Neural progenitor cell (in vitro differentiated cells): ENCODE measurements around the gene PSKH1. TPM values are rescaled to one million over a fixed set of nuclear protein-coding genes. Genes with fewer than 3 reads are reported as not detected.
A peak's percentile ranks its signal among the peaks of the same experiment; 100 is the strongest.

Experiments used
- DNase-seq: peaks from one replicate; pipeline ENCODE4 v3.0.0-alpha.2; 2016; ENCODE audit warnings: low spot score
- H2AFZ ChIP-seq: fragments of 200-600 bp; sonication (generic); replicated peaks from 2 replicates; pipeline ENCODE4 v1.6.1; 2016; ENCODE audit warnings: antibody characterized with exemption
- H3F3A ChIP-seq: fragments of 200-600 bp; sonication (generic); 2 replicates; pipeline ENCODE4 v1.6.1; 2016; ENCODE audit warnings: antibody characterized with exemption, low read depth
- H3K27ac ChIP-seq: fragments of 200-600 bp; sonication (generic); 2 replicates; pipeline ENCODE4 v1.5.1; 2016; ENCODE audit warnings: mild to moderate bottlenecking
- H3K27me3 ChIP-seq: fragments of 200-600 bp; sonication (generic); 2 replicates; pipeline ENCODE4 v1.6.1; 2016; ENCODE audit warnings: mild to moderate bottlenecking, moderate library complexity
- H3K36me3 ChIP-seq: fragments of 200-600 bp; sonication (generic); 2 replicates; pipeline ENCODE4 v1.5.1; 2016
- H3K4me1 ChIP-seq: fragments of 200-600 bp; sonication (generic); 2 replicates; pipeline ENCODE4 v1.6.1; 2016; ENCODE audit warnings: mixed run types
- H3K4me2 ChIP-seq: fragments of 200-600 bp; sonication (generic); 2 replicates; pipeline ENCODE4 v1.6.1; 2016
- H3K4me3 ChIP-seq: fragments of 200-600 bp; sonication (generic); 2 replicates; pipeline ENCODE4 v1.5.1; 2016
- H3K79me2 ChIP-seq: fragments of 200-600 bp; sonication (generic); 2 replicates; pipeline ENCODE4 v1.6.1; 2016; ENCODE audit warnings: low read depth
- H3K9ac ChIP-seq: fragments of 200-600 bp; sonication (generic); 2 replicates; pipeline ENCODE4 v1.6.1; 2016
- H3K9me3 ChIP-seq: fragments of 200-600 bp; sonication (generic); 2 replicates; pipeline ENCODE4 v1.5.1; 2016; ENCODE audit warnings: low read depth
- H4K20me1 ChIP-seq: fragments of 200-600 bp; sonication (generic); 2 replicates; pipeline ENCODE4 v1.6.1; 2016; ENCODE audit warnings: low read depth
- H3K27ac Mint-ChIP-seq: 3 replicates; pipeline ENCODE4 v1.8.0; 2021; ENCODE audit warnings: mixed read lengths
- H3K27me3 Mint-ChIP-seq: 2 replicates; pipeline ENCODE4 v1.8.0; 2022; ENCODE audit warnings: low read depth, mild to moderate bottlenecking, inconsistent platforms, moderate library complexity, mixed read lengths; ENCODE audit not compliant: insufficient read depth
- H3K36me3 Mint-ChIP-seq: 3 replicates; pipeline ENCODE4 v1.8.0; 2021; ENCODE audit warnings: mixed read lengths
- H3K4me1 Mint-ChIP-seq: 3 replicates; pipeline ENCODE4 v1.8.0; 2021; ENCODE audit warnings: mixed read lengths
- H3K4me3 Mint-ChIP-seq: 3 replicates; pipeline ENCODE4 v1.8.0; 2021; ENCODE audit warnings: mild to moderate bottlenecking, moderate library complexity, mixed read lengths
- H3K9me3 Mint-ChIP-seq: 3 replicates; pipeline ENCODE4 v1.8.0; 2020; ENCODE audit warnings: mixed read lengths
- EZH2 ChIP-seq: fragments of 200-600 bp; sonication (generic); IDR thresholded peaks from 2 replicates; pipeline ENCODE4 v1.6.1; 2017; ENCODE audit warnings: antibody characterized with exemption, mild to moderate bottlenecking, moderate library complexity
- EZH2phosphoT487 ChIP-seq: fragments of 200-600 bp; sonication (generic); IDR thresholded peaks from 2 replicates; pipeline ENCODE4 v1.6.1; 2017; ENCODE audit warnings: antibody characterized with exemption
- total RNA-seq: library from RNA; depleted of rRNA; stranded (reverse); fragments of >200 nt; gene quantifications from 2 replicates; pipeline ENCODE4 v1.2.3, GENCODE V29; 2015; ENCODE audit warnings: low replicate concordance
- TF ChIP-seq, protein P1 (sequence below): fragments of 200-600 bp; sonication (generic); IDR thresholded peaks from 2 replicates; pipeline ENCODE4 v1.5.1; 2017; ENCODE audit warnings: antibody characterized with exemption, mild to moderate bottlenecking

PSKH1 gene
- total RNA-seq, 1 donor from 2014 or later: 13.1 TPM

- Histone ChIP-seq H3K4me1 (peaks cover 14% of the 10 kb centered on the region), H3K27ac (no peak overlapping the region), H3K9me3 (no peaks in the 10 kb centered on the region), H3K4me2 (peak overlapping the region; percentile 86), H2AFZ (peak overlapping the region; percentile 67), H3K79me2 (no peaks in the 10 kb centered on the region), H3K4me3 (peak overlapping the region; percentile 55), H3F3A (peaks cover 24% of the 10 kb centered on the region), H3K36me3 (no peaks in the 10 kb centered on the region), H3K27me3 (peaks cover 20% of the 10 kb centered on the region), H3K9ac (peak overlapping the region; percentile 16), H4K20me1 (peaks cover 5% of the 10 kb centered on the region)
- TF ChIP-seq EZH2phosphoT487 (no peak), EZH2 (no peak)
- TF ChIP-seq, protein P1, sequence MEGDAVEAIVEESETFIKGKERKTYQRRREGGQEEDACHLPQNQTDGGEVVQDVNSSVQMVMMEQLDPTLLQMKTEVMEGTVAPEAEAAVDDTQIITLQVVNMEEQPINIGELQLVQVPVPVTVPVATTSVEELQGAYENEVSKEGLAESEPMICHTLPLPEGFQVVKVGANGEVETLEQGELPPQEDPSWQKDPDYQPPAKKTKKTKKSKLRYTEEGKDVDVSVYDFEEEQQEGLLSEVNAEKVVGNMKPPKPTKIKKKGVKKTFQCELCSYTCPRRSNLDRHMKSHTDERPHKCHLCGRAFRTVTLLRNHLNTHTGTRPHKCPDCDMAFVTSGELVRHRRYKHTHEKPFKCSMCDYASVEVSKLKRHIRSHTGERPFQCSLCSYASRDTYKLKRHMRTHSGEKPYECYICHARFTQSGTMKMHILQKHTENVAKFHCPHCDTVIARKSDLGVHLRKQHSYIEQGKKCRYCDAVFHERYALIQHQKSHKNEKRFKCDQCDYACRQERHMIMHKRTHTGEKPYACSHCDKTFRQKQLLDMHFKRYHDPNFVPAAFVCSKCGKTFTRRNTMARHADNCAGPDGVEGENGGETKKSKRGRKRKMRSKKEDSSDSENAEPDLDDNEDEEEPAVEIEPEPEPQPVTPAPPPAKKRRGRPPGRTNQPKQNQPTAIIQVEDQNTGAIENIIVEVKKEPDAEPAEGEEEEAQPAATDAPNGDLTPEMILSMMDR: no peak
- H3K27ac Mint-ChIP-seq: no peak overlapping the region
- H3K27me3 Mint-ChIP-seq: peaks cover 21% of the 10 kb centered on the region
- H3K36me3 Mint-ChIP-seq: no peaks in the 10 kb centered on the region
- DNase-seq: peak; percentile 65
- H3K4me1 Mint-ChIP-seq: peaks cover 18% of the 10 kb centered on the region
- peak overlapping the region; percentile 89 for H3K4me3 Mint-ChIP-seq
- no peaks in the 10 kb centered on the region for H3K9me3 Mint-ChIP-seq
These were observed 74.9 kb downstream of the PSKH1 start for GRCh38 chr16:67967958-67968399.

DNA sequence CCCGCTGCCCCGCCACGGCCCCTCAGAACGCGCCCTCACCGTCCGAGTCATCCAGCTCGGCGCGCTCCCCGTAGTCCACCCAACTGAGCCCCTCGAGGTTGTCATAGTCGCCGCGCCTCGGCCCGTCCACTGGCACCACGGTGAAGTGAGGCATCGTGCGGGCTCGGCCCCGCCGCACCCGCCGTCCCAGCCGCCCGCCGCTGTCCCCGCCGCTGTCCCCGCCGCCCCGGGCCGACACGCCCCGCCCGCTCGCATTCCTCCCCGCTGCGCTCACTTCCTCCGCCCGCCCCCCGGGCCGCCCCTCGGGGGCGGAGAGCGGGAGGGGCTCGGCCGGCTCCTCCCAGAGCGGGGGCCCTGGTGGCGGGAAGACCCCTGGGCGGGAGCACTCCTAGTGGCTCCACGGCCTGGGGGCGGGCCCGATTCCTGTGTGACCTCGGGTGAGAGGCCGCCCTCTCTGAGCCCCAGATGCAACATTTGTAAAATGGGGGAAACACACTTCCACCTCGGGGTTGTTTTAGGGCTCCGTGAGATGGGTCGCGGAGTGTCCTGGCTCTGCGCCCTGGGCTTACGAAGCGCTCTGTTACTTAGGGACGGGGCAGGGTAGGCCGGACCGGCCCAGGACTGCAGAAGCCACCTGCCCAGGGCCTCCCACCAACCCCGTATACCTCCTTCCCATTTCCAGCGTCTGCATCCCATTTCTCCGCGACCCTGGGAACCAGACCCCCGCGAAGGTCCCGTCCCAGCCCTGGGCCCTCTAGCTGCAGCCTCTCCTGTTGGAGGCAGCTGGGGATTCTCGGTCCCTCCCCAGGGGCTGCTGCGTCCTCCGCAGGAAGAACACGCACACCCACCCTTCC is 75.6 kb downstream of the PSKH1 start, which contains the start of gene SLC12A4:
Gene SLC12A4, minus strand, starts transcription at position 238 of the 854 bp plus-strand sequence. Its CDS starts 84 bp downstream, at position 154.
- Histone ChIP-seq H3K9ac (peak within 1 kb of the TSS; percentile 16), H3K27me3 (peaks cover 20% of the 10 kb centered on the region), H3K4me1 (peaks cover 14% of the 10 kb centered on the region), H3K4me3 (peak within 1 kb of the TSS; percentile 55), H3K79me2 (no peaks in the 10 kb centered on the region), H3K36me3 (no peaks in the 10 kb centered on the region), H3K27ac (no peak within 1 kb of the TSS), H3K9me3 (no peaks in the 10 kb centered on the region), H4K20me1 (peaks cover 5% of the 10 kb centered on the region), H2AFZ (peak within 1 kb of the TSS; percentile 67), H3F3A (peaks cover 24% of the 10 kb centered on the region), H3K4me2 (peak within 1 kb of the TSS; percentile 86)
- peaks cover 18% of the 10 kb centered on the region for H3K4me1 Mint-ChIP-seq
- DNase-seq: peak; percentile 80
- H3K9me3 Mint-ChIP-seq: no peaks in the 10 kb centered on the region
- H3K27ac Mint-ChIP-seq: peak within 1 kb of the TSS; percentile 3
- H3K36me3 Mint-ChIP-seq: no peaks in the 10 kb centered on the region
- TF ChIP-seq, protein P1: no peak
- TF ChIP-seq EZH2 (no peak), EZH2phosphoT487 (no peak)
- H3K4me3 Mint-ChIP-seq: peak within 1 kb of the TSS; percentile 89
- peaks cover 24% of the 10 kb centered on the region for H3K27me3 Mint-ChIP-seq

DNA sequence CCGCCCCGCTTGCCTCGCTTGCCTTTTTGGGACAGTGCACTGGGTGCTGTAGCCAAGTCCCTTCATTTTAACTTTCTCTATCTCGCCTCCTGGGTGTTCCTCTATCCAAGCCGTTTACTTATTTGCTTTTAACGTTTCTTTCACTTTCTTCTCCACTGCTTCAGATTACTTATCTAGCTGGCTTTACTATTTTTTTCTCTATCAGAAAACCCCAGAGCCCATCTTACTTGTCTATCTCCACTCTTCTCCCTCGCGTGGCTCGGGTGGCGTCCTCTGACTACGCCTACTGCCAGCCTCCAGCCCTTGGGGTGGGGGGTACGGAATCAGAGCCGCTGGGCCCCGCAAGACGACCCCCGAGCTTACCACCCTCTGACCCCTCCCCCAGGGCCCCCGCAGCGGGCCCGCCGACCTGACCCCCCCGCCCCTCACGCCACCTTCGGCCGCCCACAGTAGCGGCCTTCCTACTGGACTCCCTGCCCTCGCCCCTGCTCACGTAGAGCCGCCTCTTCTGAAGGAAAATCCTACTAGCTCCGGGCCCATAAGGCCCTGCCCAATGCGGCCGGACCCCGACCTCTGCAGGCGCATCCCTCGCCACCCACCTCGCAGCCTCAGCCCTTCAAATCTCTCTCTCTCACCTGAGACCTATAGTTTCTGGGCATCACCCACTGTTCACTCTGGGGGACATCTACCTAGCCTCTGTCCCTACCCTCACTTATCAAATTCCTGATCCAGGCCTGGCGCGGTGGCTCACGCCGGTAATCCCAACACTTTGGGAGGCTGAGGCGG is 76.4 kb downstream of the PSKH1 start:
- H3K36me3 ChIP-seq: no peaks in the 10 kb centered on the region
- peak overlapping the region; percentile 3 for H2AFZ ChIP-seq
- DNase-seq: peak; percentile 53
- H3K4me2 ChIP-seq: peak overlapping the region; percentile 86
- H3K27me3 Mint-ChIP-seq: peaks cover 26% of the 10 kb centered on the region
- no peaks in the 10 kb centered on the region for H3K79me2 ChIP-seq
- peaks cover 14% of the 10 kb centered on the region for H3K4me1 ChIP-seq
- no peaks in the 10 kb centered on the region for H3K9me3 Mint-ChIP-seq
- no peaks in the 10 kb centered on the region for H3K9me3 ChIP-seq
- TF ChIP-seq EZH2phosphoT487: no peak
- TF ChIP-seq, protein P1: no peak
- no peak for TF ChIP-seq EZH2
- H3K4me1 Mint-ChIP-seq: peaks cover 18% of the 10 kb centered on the region
- peak overlapping the region; percentile 55 for H3K4me3 ChIP-seq
- H3F3A ChIP-seq: peaks cover 24% of the 10 kb centered on the region
- peak overlapping the region; percentile 81 for H3K4me3 Mint-ChIP-seq
- H3K36me3 Mint-ChIP-seq: no peaks in the 10 kb centered on the region
- peaks cover 5% of the 10 kb centered on the region for H4K20me1 ChIP-seq
- H3K27ac ChIP-seq: no peak overlapping the region
- peaks cover 20% of the 10 kb centered on the region for H3K27me3 ChIP-seq
- no peak overlapping the region for H3K9ac ChIP-seq
- peak overlapping the region; percentile 3 for H3K27ac Mint-ChIP-seq
